Measurements from ENCODE around the gene CADM2. TPM values are rescaled to one million over a fixed set of nuclear protein-coding genes. Genes with fewer than 3 reads are reported as not detected.

Gene CADM2
- total RNA-seq, 4 donors from 2014 or later: 15.6 to 51.8 (median 37.4) TPM

- WGBS, 2 donors: 78 to 86% methylated on average over 2 of the region's 2 CpGs
- Histone ChIP-seq H3K9me3 (no peaks in the 10 kb centered on the region), H3K4me1 (no peaks in the 10 kb centered on the region), H3K36me3 (no peaks in the 10 kb centered on the region), H3K27ac (no peak overlapping the region), H3K27me3 (no peaks in the 10 kb centered on the region), H3K4me3 (no peak overlapping the region)
- no peak for DNase-seq (ENCODE audit: low spot score in 2 of 2)
- TF ChIP-seq EP300 (IDR thresholded peaks at IDR 0.05) (no peak), POLR2A (IDR thresholded peaks at IDR 0.05) (no peak), CTCF (IDR thresholded peaks at IDR 0.05) (no peak)
Observed at GRCh38 chr3:86073799-86074198, 1115.0 kb downstream of the CADM2 start.

GRCh38 chr3:86087160-86087871, 1128.5 kb downstream of the CADM2 start:
- Histone ChIP-seq H3K4me3 (no peak overlapping the region), H3K4me1 (no peaks in the 10 kb centered on the region)

GRCh38 chr3:86104154-86104553, 1145.4 kb downstream of the CADM2 start:
- Histone ChIP-seq H3K27ac (no peak overlapping the region), H3K27me3 (no peaks in the 10 kb centered on the region), H3K4me1 (no peaks in the 10 kb centered on the region), H3K9me3 (peaks cover 0 to 21% (median 0%) of the 10 kb centered on the region in 4 donors), H3K36me3 (no peaks in the 10 kb centered on the region), H3K4me3 (no peak overlapping the region)
- TF ChIP-seq POLR2A (IDR thresholded peaks at IDR 0.05) (no peak), CTCF (IDR thresholded peaks at IDR 0.05) (no peak), EP300 (IDR thresholded peaks at IDR 0.05) (no peak)
- WGBS, 2 donors: 45 to 48% methylated on average over 1 of the region's 1 CpG
- no peak for DNase-seq (ENCODE audit: low spot score in 2 of 2)

More at GRCh38 chr3:86087160-86087871, 1128.5 kb downstream of the CADM2 start:
- TF ChIP-seq POLR2A (IDR thresholded peaks at IDR 0.05): no peak
- no peak for TF ChIP-seq CTCF (IDR thresholded peaks at IDR 0.05)
- no peak for TF ChIP-seq EP300 (IDR thresholded peaks at IDR 0.05)
- H3K9me3 ChIP-seq: no peaks in the 10 kb centered on the region
- DNase-seq (ENCODE audit: low spot score in 2 of 2): no peak
- H3K36me3 ChIP-seq: no peaks in the 10 kb centered on the region
- no peak overlapping the region for H3K27ac ChIP-seq
- 78% methylated on average over 6 of the region's 6 CpGs for WGBS, 2 donors
- no peaks in the 10 kb centered on the region for H3K27me3 ChIP-seq

- Histone ChIP-seq H3K4me1 (no peaks in the 10 kb centered on the region), H3K27ac (no peak overlapping the region), H3K36me3 (no peaks in the 10 kb centered on the region), H3K27me3 (no peaks in the 10 kb centered on the region), H3K4me3 (no peak overlapping the region), H3K9me3 (peaks cover 0 to 18% (median 0%) of the 10 kb centered on the region in 4 donors)
- TF ChIP-seq CTCF (IDR thresholded peaks at IDR 0.05) (no peak), POLR2A (IDR thresholded peaks at IDR 0.05) (no peak), EP300 (IDR thresholded peaks at IDR 0.05) (no peak)
- DNase-seq (ENCODE audit: low spot score in 2 of 2): no peak
- 58 to 83% methylated on average over 2 of the region's 2 CpGs for WGBS, 2 donors
Observed at GRCh38 chr3:86109434-86109833, 1150.6 kb downstream of the CADM2 start.

Small RNA genes lying within 50 kb of the gene (small RNA-seq; reads per million reads assigned to genes)
- not detected for gene MIR5688
